Endothelial cell of coronary artery (primary cell): ENCODE results near the gene TCF12. TPM values are rescaled to one million over a fixed set of nuclear protein-coding genes. Genes with fewer than 3 reads are reported as not detected.

ENCODE experiments used
- total RNA-seq: library from RNA; depleted of rRNA; stranded (reverse); fragments of >200 nt; gene quantifications from 2 replicates; pipeline ENCODE4 v1.2.3, GENCODE V29; 2014

Gene TCF12
- total RNA-seq = 62.6 and 85.0 TPM in 2 replicates

DNA sequence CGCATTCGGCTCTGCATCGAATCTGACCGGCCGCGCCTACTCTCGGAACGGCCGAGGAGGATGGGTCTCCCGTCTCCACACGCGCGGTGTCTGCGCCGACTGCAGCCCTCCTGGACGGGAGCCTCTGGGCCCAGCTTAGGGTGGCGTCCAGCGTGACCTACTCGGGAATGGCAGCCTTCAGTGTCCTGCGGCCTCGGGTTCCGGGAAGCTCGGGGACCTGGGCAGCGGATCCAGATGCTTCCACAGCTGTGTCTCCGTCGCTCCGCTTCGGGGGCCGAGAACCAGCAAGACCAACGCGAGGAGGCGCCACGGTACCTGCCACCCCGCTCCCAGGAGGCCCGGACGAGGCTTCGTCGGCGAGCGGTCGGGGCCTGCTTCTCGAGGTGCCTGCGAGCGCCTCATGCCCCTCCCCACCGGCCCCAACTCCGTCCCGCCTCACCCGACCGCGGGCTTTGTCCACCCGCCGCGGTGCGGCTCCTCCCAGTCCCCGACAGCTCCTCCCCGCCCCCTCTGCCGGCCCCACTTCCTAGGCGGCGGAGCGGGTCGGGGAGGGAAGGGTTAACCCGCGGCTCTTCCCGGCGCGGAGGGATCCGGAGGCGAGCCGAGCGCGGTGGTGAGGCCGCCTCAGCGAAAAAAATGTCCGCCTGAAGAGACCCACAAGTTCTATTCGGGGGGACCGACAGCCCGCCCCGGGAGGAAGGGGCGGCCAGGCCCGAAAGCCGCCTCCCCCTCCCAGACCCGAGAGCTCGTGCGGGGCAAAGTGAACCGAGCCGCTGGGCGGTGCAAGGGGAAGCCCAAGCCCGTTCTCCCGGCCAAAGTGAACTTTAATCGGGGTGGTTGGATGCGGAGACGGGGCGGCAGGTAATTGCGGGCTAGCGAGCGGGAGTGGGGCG lies at the start of gene TCF12:
TCF12 (plus strand) TSS at position 599 of the 893 bp plus-strand sequence. CDS start 1,270 bp downstream, outside the sequence.

Other genes starting within 250 kb of the TCF12 start
- gene ZNF280D, start 185.1 kb upstream of the TCF12 start, total RNA-seq = 17.9 and 23.6 TPM in 2 replicates